ENCODE measurements around the gene BRD7.

DNA sequence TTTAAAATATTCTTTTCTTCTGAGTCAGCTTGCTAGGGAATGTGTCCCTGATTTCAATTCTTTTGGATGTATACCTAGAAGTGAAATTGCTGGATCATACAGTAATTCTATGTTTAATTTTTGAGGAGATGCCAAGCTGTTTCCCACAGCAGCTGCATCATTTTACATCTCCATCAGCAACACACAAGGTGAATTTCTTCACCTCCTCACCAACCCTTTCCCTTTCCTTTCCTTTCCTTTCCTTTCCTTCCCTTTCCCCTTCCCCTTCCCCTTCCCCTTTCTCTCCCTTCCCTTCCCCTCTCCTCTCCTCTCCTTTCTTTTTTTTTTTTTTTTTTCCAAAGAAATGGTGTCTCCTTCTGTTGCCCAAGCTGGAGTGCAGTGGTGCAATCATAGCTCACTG, 45.4 kb upstream of the BRD7 start:
- TF ChIP-seq CTCF (IDR thresholded peaks at IDR 0.05; ENCODE audit: insufficient read depth, low read length, poor library complexity, severe bottlenecking) (no peak), EZH2phosphoT487 (conservative IDR thresholded peaks at IDR 0.05; ENCODE audit: low read length) (no peak)
